Measurements from ENCODE around the gene SLC35G6. TPM values are rescaled to one million over a fixed set of nuclear protein-coding genes. Genes with fewer than 3 reads are reported as not detected.

The SLC35G6 gene
- total RNA-seq, 3 donors from 2014 or later: not detected

- DNase-seq: peak; percentile 60 to 80 (median 75)
- Histone ChIP-seq H3K36me3 (ENCODE audit: low read depth) (no peaks in the 10 kb centered on the region), H3K4me3 (no peak overlapping the region), H3K9me3 (no peaks in the 10 kb centered on the region), H3K4me1 (ENCODE audit: low read depth) (peaks cover 26% of the 10 kb centered on the region)
- intact Hi-C loops (cut with DNase I, micrococcal nuclease): no loop called here
- no peak for ATAC-seq
- no peak for TF ChIP-seq CTCF (IDR thresholded peaks at IDR 0.05)
Measured at GRCh38 chr17:7437950-7438614, 43.2 kb upstream of the SLC35G6 start.

GRCh38 chr17:7438656-7439460 lies 42.4 kb upstream of the SLC35G6 start:
- TF ChIP-seq CTCF (IDR thresholded peaks at IDR 0.05): no peak
- ATAC-seq (no peak), DNase-seq (no peak)
- intact Hi-C loops (cut with DNase I, micrococcal nuclease): no loop called here
- Histone ChIP-seq H3K36me3 (ENCODE audit: low read depth) (no peaks in the 10 kb centered on the region), H3K4me3 (no peak overlapping the region), H3K9me3 (no peaks in the 10 kb centered on the region), H3K4me1 (ENCODE audit: low read depth) (peaks cover 26% of the 10 kb centered on the region)

- H3K36me3 ChIP-seq (ENCODE audit: low read depth): no peaks in the 10 kb centered on the region
- DNase-seq (peak in 1 of 3 donors; percentile 43), ATAC-seq (no peak)
- no peak within 1 kb of the TSS for H3K4me3 ChIP-seq
- peaks cover 26% of the 10 kb centered on the region for H3K4me1 ChIP-seq (ENCODE audit: low read depth)
- intact Hi-C loops (cut with DNase I, micrococcal nuclease): no loop called here
- no peak for TF ChIP-seq CTCF (IDR thresholded peaks at IDR 0.05)
- no peaks in the 10 kb centered on the region for H3K9me3 ChIP-seq
Measured at GRCh38 chr17:7439462-7440112, 41.7 kb upstream of the SLC35G6 start, which contains the start of gene FGF11. Gene FGF11 (plus strand): TSS chr17:7439512. CDS start chr17:7439621, 109 bp downstream.

GRCh38 chr17:7440113-7440833 lies 41.0 kb upstream of the SLC35G6 start:
- intact Hi-C loops (cut with DNase I, micrococcal nuclease): no loop called here
- TF ChIP-seq CTCF (IDR thresholded peaks at IDR 0.05): no peak
- Histone ChIP-seq H3K4me3 (no peak overlapping the region), H3K9me3 (no peaks in the 10 kb centered on the region), H3K4me1 (ENCODE audit: low read depth) (peaks cover 31% of the 10 kb centered on the region), H3K36me3 (ENCODE audit: low read depth) (no peaks in the 10 kb centered on the region)
- peak; percentile 49 to 69 (median 65) for DNase-seq
- ATAC-seq: no peak

- no peaks in the 10 kb centered on the region for H3K36me3 ChIP-seq (ENCODE audit: low read depth)
- no peak for TF ChIP-seq CTCF (IDR thresholded peaks at IDR 0.05)
- intact Hi-C loops (cut with DNase I, micrococcal nuclease): no loop called here
- H3K4me1 ChIP-seq (ENCODE audit: low read depth): peaks cover 31% of the 10 kb centered on the region
- DNase-seq (no peak), ATAC-seq (no peak)
- H3K4me3 ChIP-seq: no peak overlapping the region
- no peaks in the 10 kb centered on the region for H3K9me3 ChIP-seq
Measured at GRCh38 chr17:7440834-7441195, 40.4 kb upstream of the SLC35G6 start.
